CD14-positive monocyte (primary cell): ENCODE data around the gene CHRNB1. TPM values are rescaled to one million over a fixed set of nuclear protein-coding genes. Genes with fewer than 3 reads are reported as not detected.

Source experiments
- DNase-seq, 3 donors: peaks; one replicate each; pipeline ENCODE4 v3.0.0-alpha.2; 2011 to 2022
- H2AFZ ChIP-seq: 2 replicates; pipeline ENCODE4 v1.6.0; 2012; ENCODE audit warnings: mild to moderate bottlenecking, low read depth, low read length, inconsistent platforms; ENCODE audit not compliant: insufficient read depth, poor library complexity, severe bottlenecking
- H3K27ac ChIP-seq, 2 donors: 1 replicate in 1 of 2; 2 replicates in 1 of 2; pipeline ENCODE4 v1.5.1; 2012 to 2013; ENCODE audit warnings: low read length in 2 of 2, control low read depth in 1 of 2, inconsistent platforms in 1 of 2, low read depth in 1 of 2, mild to moderate bottlenecking in 1 of 2
- H3K27me3 ChIP-seq, 2 donors: one replicate each; pipeline versions ENCODE4 v1.6.0 to v1.6.1; 2011 to 2013; ENCODE audit warnings: low read length in 2 of 2; ENCODE audit not compliant: control insufficient read depth in 2 of 2, insufficient read depth in 2 of 2
- H3K36me3 ChIP-seq, 2 donors: replicated peaks in 1 of 2; 1 replicate in 1 of 2; 2 replicates in 1 of 2; pipeline versions ENCODE4 v1.5.1 to v1.6.1; 2012 to 2013; ENCODE audit warnings: low read length in 2 of 2, control low read depth in 1 of 2, inconsistent platforms in 1 of 2, mild to moderate bottlenecking in 1 of 2; ENCODE audit not compliant: insufficient read depth in 2 of 2, control insufficient read depth in 1 of 2
- H3K4me1 ChIP-seq, 2 donors: 1 replicate in 1 of 2; 2 replicates in 1 of 2; pipeline versions ENCODE4 v1.5.1 to v1.6.1; 2012 to 2013; ENCODE audit warnings: low read length in 2 of 2, control low read depth in 1 of 2, inconsistent platforms in 1 of 2, mild to moderate bottlenecking in 1 of 2, moderate library complexity in 1 of 2; ENCODE audit not compliant: insufficient read depth in 2 of 2, control insufficient read depth in 1 of 2
- H3K4me2 ChIP-seq: replicated peaks from 2 replicates; pipeline ENCODE3; 2012; ENCODE audit warnings: low read length, moderate library complexity, mild to moderate bottlenecking; ENCODE audit not compliant: poor library complexity, severe bottlenecking; ENCODE audit errors: extremely low read depth
- H3K4me3 ChIP-seq, 3 experiments: fragments of 200-600 bp in 1 of 3; sonication (generic) in 1 of 3; replicated peaks in 1 of 3; 1 replicate in 2 of 3; 2 replicates in 1 of 3; pipeline ENCODE4 v1.5.1; 2011 to 2013; ENCODE audit warnings: low read length in 3 of 3, mild to moderate bottlenecking in 3 of 3, control low read depth in 2 of 3, low read depth in 2 of 3, inconsistent platforms in 1 of 3, moderate library complexity in 1 of 3
- H3K79me2 ChIP-seq: 2 replicates; pipeline ENCODE4 v1.6.0; 2012; ENCODE audit warnings: mild to moderate bottlenecking, control low read depth, inconsistent platforms, low read length, moderate library complexity; ENCODE audit not compliant: insufficient read depth
- H3K9ac ChIP-seq: 2 replicates; pipeline ENCODE4 v1.6.0; 2017; ENCODE audit warnings: low read length, mild to moderate bottlenecking; ENCODE audit not compliant: insufficient read depth, poor library complexity, severe bottlenecking
- H3K9me3 ChIP-seq, 2 donors: replicated peaks in 1 of 2; 1 replicate in 1 of 2; 2 replicates in 1 of 2; pipeline versions ENCODE4 v1.5.1 to v1.6.1; 2012 to 2013; ENCODE audit warnings: low read length in 2 of 2, control low read depth in 1 of 2; ENCODE audit not compliant: control insufficient read depth in 1 of 2, insufficient read depth in 1 of 2
- H4K20me1 ChIP-seq: 2 replicates; pipeline ENCODE4 v1.6.0; 2012; ENCODE audit warnings: mild to moderate bottlenecking, low read length, control low read depth, moderate library complexity; ENCODE audit not compliant: insufficient read depth
- H3K27ac Mint-ChIP-seq, 7 donors: one replicate each; pipeline ENCODE4 v1.8.0; 2020; ENCODE audit warnings: mild to moderate bottlenecking in 7 of 7, mixed read lengths in 7 of 7, moderate library complexity in 6 of 7, inconsistent platforms in 2 of 7
- H3K27me3 Mint-ChIP-seq, 3 donors: one replicate each; pipeline ENCODE4 v1.8.0; 2021 to 2022; ENCODE audit warnings: low read depth in 3 of 3, mild to moderate bottlenecking in 3 of 3, mixed read lengths in 3 of 3, moderate library complexity in 3 of 3, inconsistent platforms in 1 of 3
- H3K36me3 Mint-ChIP-seq, 2 donors: one replicate each; pipeline ENCODE4 v1.8.0; 2020; ENCODE audit warnings: mixed read lengths in 2 of 2, inconsistent platforms in 1 of 2, mild to moderate bottlenecking in 1 of 2
- H3K4me1 Mint-ChIP-seq: one replicate; pipeline ENCODE4 v1.8.0; 2020; ENCODE audit warnings: mild to moderate bottlenecking, mixed read lengths
- H3K4me3 Mint-ChIP-seq, 2 donors: one replicate each; pipeline ENCODE4 v1.8.0; 2020; ENCODE audit warnings: mild to moderate bottlenecking in 2 of 2, mixed read lengths in 2 of 2, moderate library complexity in 1 of 2
- H3K9me3 Mint-ChIP-seq, 7 donors: one replicate each; pipeline ENCODE4 v1.8.0; 2020 to 2022; ENCODE audit warnings: mixed read lengths in 7 of 7, mild to moderate bottlenecking in 6 of 7, moderate library complexity in 6 of 7, inconsistent platforms in 2 of 7
- WGBS: methylation state at CpG from one replicate; pipeline ENCODE4 v1.1.5; 2013; ENCODE audit warnings: missing lambda C conversion rate; ENCODE audit not compliant: insufficient coverage; 5-methylcytosine and 5-hydroxymethylcytosine counted together
- intact Hi-C, 2 donors: fragments of 100-400 bp; cut with micrococcal nuclease; formaldehyde crosslinking; loops; one replicate each; pipeline versions ENCODE4 v1.15.0 to v1.15.1; 2023
- polyA plus RNA-seq, 3 donors: library from polyadenylated mRNA; depleted of rRNA in 1 of 3; unstranded in 2 of 3; stranded (reverse) in 1 of 3; fragments of 300-500 nt in 2 of 3; fragments of >200 nt in 1 of 3; fragmentation: Illumina TruSeq in 2 of 3; gene quantifications; 1 replicate in 2 of 3; 2 replicates in 1 of 3; pipeline ENCODE4 v1.2.3, GENCODE V29; 2012 to 2021
- TF ChIP-seq, protein P1 (sequence below): fragments of 200-600 bp; IDR thresholded peaks from one replicate; pipeline ENCODE4 v1.8.0; 2022; ENCODE audit warnings: antibody characterized with exemption, mild to moderate bottlenecking

The CHRNB1 gene
- polyA plus RNA-seq, 3 donors, result 9.3 to 15.7 (median 14.7) TPM

DNA sequence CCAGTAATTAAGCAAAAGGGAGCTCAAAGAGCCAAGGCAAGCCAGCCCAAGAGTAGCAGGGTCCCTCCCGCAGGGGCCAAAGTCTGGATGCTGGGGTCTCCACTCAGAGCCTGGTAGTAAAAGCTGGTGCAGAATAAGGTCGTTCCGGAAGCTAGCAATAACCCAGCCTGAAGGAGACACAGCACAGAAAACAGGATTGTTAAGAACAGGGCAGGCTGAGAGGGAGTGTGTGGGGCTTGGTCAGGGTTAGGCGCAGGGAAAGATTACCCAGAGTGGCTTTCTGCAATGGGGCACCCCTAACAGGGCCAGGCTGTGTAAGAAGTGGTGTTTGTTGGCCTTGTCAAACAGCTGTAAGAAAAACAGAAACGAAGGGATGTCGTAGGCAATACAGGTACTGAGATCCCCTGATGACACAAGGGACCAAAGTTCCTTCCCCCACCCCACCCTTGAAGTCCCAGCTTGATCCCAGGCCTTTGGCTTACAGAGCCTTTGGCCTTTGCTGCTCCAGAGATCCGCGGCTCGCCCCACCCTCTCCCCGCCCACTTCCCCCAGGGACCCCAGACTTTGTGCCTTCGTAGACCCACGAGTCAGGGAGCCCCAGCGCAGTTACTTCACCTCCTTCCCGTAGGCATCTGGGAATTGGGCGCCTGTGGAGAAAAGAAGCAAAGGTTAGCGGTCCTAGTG is 41.7 kb upstream of the CHRNB1 start:
- peak overlapping the region; percentile 62 for H3K9ac ChIP-seq
- no peaks in the 10 kb centered on the region for H3K9me3 ChIP-seq
- peak overlapping the region; percentile 67 to 98 (median 92) for H3K27ac Mint-ChIP-seq
- peaks cover 5% of the 10 kb centered on the region in 2 donors for H3K36me3 Mint-ChIP-seq
- H3K27me3 ChIP-seq, result peaks cover 4 to 25% of the 10 kb centered on the region in 2 donors
- 34% methylated on average over 8 of the region's 16 CpGs for WGBS
- no peaks in the 10 kb centered on the region for H4K20me1 ChIP-seq
- H3K9me3 Mint-ChIP-seq, result peaks cover 0 to 11% (median 0%) of the 10 kb centered on the region in 7 donors
- H3K4me1 Mint-ChIP-seq, result peaks cover 21% of the 10 kb centered on the region
- H2AFZ ChIP-seq, result peak overlapping the region; percentile 90
- TF ChIP-seq, protein P1, sequence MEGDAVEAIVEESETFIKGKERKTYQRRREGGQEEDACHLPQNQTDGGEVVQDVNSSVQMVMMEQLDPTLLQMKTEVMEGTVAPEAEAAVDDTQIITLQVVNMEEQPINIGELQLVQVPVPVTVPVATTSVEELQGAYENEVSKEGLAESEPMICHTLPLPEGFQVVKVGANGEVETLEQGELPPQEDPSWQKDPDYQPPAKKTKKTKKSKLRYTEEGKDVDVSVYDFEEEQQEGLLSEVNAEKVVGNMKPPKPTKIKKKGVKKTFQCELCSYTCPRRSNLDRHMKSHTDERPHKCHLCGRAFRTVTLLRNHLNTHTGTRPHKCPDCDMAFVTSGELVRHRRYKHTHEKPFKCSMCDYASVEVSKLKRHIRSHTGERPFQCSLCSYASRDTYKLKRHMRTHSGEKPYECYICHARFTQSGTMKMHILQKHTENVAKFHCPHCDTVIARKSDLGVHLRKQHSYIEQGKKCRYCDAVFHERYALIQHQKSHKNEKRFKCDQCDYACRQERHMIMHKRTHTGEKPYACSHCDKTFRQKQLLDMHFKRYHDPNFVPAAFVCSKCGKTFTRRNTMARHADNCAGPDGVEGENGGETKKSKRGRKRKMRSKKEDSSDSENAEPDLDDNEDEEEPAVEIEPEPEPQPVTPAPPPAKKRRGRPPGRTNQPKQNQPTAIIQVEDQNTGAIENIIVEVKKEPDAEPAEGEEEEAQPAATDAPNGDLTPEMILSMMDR, result no peak
- peaks cover 3% of the 10 kb centered on the region for H3K79me2 ChIP-seq
- peak in 1 of 3 donors; percentile 3 for DNase-seq
- H3K27ac ChIP-seq, result peak overlapping the region; percentile 59 to 70
- peak overlapping the region; percentile 86 to 89 for H3K4me3 Mint-ChIP-seq
- H3K4me3 ChIP-seq, result peak overlapping the region; percentile 57 to 86 (median 62)
- intact Hi-C loops, result loop anchor here in 1 of 2 donors (2.0 to 10.0 kb wide), 4 partner anchors 74 to 188 kb away; partner anchors contain the start of genes ACADVL, CTDNEP1, DLG4 and ELP5
- H3K4me1 ChIP-seq, result peaks cover 13 to 24% of the 10 kb centered on the region in 2 donors
- no peaks in the 10 kb centered on the region for H3K36me3 ChIP-seq
- H3K4me2 ChIP-seq, result peak overlapping the region; percentile 92
- H3K27me3 Mint-ChIP-seq, result peaks cover 26 to 33% (median 26%) of the 10 kb centered on the region in 3 donors

DNA sequence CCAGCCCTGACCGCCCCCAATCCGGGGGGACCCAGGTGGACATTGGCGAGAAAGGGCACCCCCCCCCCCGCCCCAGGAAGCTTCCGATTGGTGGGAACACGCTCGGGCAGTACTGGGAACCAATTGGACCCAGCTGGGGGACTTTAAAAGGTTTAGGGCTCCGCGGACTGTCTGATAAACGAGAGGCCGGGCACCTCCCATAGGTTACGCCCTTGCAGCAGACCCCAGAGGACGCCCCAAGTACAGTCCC is 41.2 kb upstream of the CHRNB1 start:
- peak overlapping the region; percentile 57 to 86 (median 62) for H3K4me3 ChIP-seq
- Mint-ChIP-seq H3K4me1 (peaks cover 21% of the 10 kb centered on the region), H3K36me3 (peaks cover 5% of the 10 kb centered on the region in 2 donors), H3K27me3 (peaks cover 29 to 36% (median 29%) of the 10 kb centered on the region in 3 donors), H3K4me3 (peak overlapping the region; percentile 86 to 89), H3K9me3 (peaks cover 0 to 11% (median 0%) of the 10 kb centered on the region in 7 donors), H3K27ac (peak overlapping the region; percentile 67 to 98 (median 92))
- intact Hi-C loops, result loop anchor here in 1 of 2 donors (2.0 to 10.0 kb wide), 4 partner anchors 75 to 189 kb away; partner anchors contain the start of genes ACADVL, CTDNEP1, DLG4 and ELP5
- peaks cover 3% of the 10 kb centered on the region for H3K79me2 ChIP-seq
- H2AFZ ChIP-seq, result peak overlapping the region; percentile 90
- WGBS, result 0% methylated on average over 8 of the region's 13 CpGs
- H3K27me3 ChIP-seq, result peaks cover 4 to 28% of the 10 kb centered on the region in 2 donors
- no peaks in the 10 kb centered on the region for H4K20me1 ChIP-seq
- H3K27ac ChIP-seq, result peak overlapping the region; percentile 59 to 70
- TF ChIP-seq, protein P1, result no peak
- no peak for DNase-seq
- H3K4me1 ChIP-seq, result peaks cover 13 to 24% of the 10 kb centered on the region in 2 donors
- H3K4me2 ChIP-seq, result peak overlapping the region; percentile 92
- H3K36me3 ChIP-seq, result no peaks in the 10 kb centered on the region
- H3K9ac ChIP-seq, result peak overlapping the region; percentile 62
- no peaks in the 10 kb centered on the region for H3K9me3 ChIP-seq
